ENCODE results near the gene EPC2.

DNA sequence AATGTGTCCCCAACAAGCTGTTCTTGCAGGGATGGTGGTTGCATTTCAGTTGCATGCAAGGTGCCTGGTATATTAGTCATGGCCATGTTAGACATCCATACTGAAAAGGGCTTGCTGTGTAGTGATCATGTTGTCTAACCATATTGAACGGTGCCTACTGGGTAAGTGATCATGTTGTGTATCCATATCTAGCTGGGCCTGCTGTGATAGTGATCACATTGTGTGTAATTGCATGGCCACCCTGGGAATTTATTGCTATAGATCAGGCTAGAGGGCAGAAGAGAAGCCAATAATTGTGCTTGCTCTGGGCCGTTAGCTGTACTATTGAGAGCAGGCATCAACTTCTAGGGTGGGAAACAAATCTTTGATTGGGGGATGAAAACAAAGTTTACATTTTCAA, 9.8 kb upstream of the EPC2 start:
- TF ChIP-seq, protein P1, sequence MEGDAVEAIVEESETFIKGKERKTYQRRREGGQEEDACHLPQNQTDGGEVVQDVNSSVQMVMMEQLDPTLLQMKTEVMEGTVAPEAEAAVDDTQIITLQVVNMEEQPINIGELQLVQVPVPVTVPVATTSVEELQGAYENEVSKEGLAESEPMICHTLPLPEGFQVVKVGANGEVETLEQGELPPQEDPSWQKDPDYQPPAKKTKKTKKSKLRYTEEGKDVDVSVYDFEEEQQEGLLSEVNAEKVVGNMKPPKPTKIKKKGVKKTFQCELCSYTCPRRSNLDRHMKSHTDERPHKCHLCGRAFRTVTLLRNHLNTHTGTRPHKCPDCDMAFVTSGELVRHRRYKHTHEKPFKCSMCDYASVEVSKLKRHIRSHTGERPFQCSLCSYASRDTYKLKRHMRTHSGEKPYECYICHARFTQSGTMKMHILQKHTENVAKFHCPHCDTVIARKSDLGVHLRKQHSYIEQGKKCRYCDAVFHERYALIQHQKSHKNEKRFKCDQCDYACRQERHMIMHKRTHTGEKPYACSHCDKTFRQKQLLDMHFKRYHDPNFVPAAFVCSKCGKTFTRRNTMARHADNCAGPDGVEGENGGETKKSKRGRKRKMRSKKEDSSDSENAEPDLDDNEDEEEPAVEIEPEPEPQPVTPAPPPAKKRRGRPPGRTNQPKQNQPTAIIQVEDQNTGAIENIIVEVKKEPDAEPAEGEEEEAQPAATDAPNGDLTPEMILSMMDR (IDR thresholded peaks at IDR 0.05): no peak
- no peak for TF ChIP-seq POLR2A (IDR thresholded peaks at IDR 0.05)

Measured in sigmoid colon (tissue), 3 donors.